ENCODE data around the gene ARHGAP32. TPM values are rescaled to one million over a fixed set of nuclear protein-coding genes. Genes with fewer than 3 reads are reported as not detected.

The ARHGAP32 gene
- polyA plus RNA-seq, 1 donor from 2014 or later = 12.0 TPM

DNA sequence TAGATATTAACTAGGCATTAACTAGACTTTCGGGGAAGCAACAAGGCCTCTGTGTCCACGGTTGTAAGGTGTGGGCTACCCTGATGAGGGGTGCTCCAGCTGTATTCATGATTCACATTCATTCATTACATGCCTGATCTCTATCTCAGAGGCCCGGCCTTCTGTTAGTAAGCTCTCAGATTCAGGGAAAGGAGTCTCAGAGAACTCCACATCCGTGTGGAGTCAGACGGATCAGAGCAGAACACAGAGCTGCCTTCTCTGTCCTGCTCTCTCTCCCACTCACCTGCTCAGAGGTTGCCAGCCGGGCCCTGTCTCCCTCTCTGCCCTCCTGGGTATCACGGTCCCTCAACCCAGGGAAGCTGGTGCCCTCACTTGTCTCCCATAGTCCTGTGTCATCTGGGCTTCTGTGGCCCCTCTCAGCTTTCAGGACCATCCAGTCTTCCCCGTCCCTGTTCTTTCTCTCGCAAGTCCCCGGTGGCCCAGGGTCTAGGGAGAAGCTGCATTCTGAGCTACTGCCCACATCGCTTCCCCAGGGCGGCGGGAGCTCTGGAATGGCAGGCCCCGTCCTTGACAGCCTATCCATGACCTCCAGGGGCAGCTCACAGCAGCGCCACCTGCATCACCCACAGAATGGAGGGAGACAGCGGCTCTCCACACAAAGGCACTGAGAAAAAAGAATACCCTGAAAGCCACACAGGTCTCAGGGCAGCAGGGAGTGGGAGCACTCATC is 253.8 kb downstream of the ARHGAP32 start:
- no peaks in the 10 kb centered on the region for H3F3A ChIP-seq (ENCODE audit: insufficient read depth, low read length, poor library complexity, severe bottlenecking)
- H3K27me3 ChIP-seq (ENCODE audit: insufficient read depth, low read depth, low read length) = no peaks in the 10 kb centered on the region
- H3K79me2 ChIP-seq (replicated peaks; ENCODE audit: insufficient read depth, low read length) = no peaks in the 10 kb centered on the region
- H3K4me2 ChIP-seq (ENCODE audit: low read length) = no peak overlapping the region
- H4K20me1 ChIP-seq (ENCODE audit: insufficient read depth) = no peaks in the 10 kb centered on the region
- H3K27ac ChIP-seq (ENCODE audit: low read length) = no peak overlapping the region
- H3K4me3 ChIP-seq (ENCODE audit: low read length) = no peak overlapping the region
- no peaks in the 10 kb centered on the region for H3K9me2 ChIP-seq (ENCODE audit: insufficient read depth, low read length)
- TF ChIP-seq SMC3 (conservative IDR thresholded peaks at IDR 0.05; ENCODE audit: poor library complexity) (no peak), EP300 (conservative IDR thresholded peaks at IDR 0.05; ENCODE audit: poor library complexity, severe bottlenecking) (no peak), POLR2AphosphoS5 (IDR thresholded peaks at IDR 0.05) (no peak), RAD21 (conservative IDR thresholded peaks at IDR 0.05) (no peak)
- TF ChIP-seq, protein P1, sequence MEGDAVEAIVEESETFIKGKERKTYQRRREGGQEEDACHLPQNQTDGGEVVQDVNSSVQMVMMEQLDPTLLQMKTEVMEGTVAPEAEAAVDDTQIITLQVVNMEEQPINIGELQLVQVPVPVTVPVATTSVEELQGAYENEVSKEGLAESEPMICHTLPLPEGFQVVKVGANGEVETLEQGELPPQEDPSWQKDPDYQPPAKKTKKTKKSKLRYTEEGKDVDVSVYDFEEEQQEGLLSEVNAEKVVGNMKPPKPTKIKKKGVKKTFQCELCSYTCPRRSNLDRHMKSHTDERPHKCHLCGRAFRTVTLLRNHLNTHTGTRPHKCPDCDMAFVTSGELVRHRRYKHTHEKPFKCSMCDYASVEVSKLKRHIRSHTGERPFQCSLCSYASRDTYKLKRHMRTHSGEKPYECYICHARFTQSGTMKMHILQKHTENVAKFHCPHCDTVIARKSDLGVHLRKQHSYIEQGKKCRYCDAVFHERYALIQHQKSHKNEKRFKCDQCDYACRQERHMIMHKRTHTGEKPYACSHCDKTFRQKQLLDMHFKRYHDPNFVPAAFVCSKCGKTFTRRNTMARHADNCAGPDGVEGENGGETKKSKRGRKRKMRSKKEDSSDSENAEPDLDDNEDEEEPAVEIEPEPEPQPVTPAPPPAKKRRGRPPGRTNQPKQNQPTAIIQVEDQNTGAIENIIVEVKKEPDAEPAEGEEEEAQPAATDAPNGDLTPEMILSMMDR (IDR thresholded peaks at IDR 0.05; ENCODE audit: poor library complexity, severe bottlenecking) = no peak
- H3K9me3 ChIP-seq (ENCODE audit: low read length) = no peaks in the 10 kb centered on the region
- no peak overlapping the region for H2AFZ ChIP-seq (ENCODE audit: low read depth, low read length)
- H3K36me3 ChIP-seq (ENCODE audit: insufficient read depth, low read length) = no peaks in the 10 kb centered on the region
- no peak overlapping the region for H3K9ac ChIP-seq (ENCODE audit: low read length)

DNA sequence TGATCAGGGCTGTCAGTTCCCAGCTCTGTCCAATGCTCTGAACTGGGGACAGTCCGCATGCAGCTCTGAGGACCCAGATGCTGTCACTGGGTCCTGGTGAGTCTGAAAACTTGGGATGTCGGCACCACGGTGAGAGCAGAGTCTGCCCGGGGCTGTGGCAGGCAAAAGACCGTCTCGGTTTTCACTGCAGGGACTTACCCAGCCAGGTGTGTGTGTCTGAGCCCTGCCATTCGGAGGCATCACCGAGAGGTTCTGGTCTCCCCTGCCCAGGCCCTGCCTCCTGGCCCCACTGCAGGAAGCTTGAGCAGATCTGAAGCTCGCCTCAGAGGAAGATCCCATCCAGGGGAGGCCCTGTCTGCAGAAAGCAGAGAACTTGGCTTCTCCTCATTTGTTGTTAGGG is 254.6 kb downstream of the ARHGAP32 start:
- H3K4me2 ChIP-seq (ENCODE audit: low read length) = no peak overlapping the region
- peak overlapping the region; percentile 52 for H2AFZ ChIP-seq (ENCODE audit: low read depth, low read length)
- H3F3A ChIP-seq (ENCODE audit: insufficient read depth, low read length, poor library complexity, severe bottlenecking) = no peaks in the 10 kb centered on the region
- no peaks in the 10 kb centered on the region for H3K27me3 ChIP-seq (ENCODE audit: insufficient read depth, low read depth, low read length)
- H4K20me1 ChIP-seq (ENCODE audit: insufficient read depth) = no peaks in the 10 kb centered on the region
- TF ChIP-seq EP300 (conservative IDR thresholded peaks at IDR 0.05; ENCODE audit: poor library complexity, severe bottlenecking) = no peak
- TF ChIP-seq, protein P2, sequence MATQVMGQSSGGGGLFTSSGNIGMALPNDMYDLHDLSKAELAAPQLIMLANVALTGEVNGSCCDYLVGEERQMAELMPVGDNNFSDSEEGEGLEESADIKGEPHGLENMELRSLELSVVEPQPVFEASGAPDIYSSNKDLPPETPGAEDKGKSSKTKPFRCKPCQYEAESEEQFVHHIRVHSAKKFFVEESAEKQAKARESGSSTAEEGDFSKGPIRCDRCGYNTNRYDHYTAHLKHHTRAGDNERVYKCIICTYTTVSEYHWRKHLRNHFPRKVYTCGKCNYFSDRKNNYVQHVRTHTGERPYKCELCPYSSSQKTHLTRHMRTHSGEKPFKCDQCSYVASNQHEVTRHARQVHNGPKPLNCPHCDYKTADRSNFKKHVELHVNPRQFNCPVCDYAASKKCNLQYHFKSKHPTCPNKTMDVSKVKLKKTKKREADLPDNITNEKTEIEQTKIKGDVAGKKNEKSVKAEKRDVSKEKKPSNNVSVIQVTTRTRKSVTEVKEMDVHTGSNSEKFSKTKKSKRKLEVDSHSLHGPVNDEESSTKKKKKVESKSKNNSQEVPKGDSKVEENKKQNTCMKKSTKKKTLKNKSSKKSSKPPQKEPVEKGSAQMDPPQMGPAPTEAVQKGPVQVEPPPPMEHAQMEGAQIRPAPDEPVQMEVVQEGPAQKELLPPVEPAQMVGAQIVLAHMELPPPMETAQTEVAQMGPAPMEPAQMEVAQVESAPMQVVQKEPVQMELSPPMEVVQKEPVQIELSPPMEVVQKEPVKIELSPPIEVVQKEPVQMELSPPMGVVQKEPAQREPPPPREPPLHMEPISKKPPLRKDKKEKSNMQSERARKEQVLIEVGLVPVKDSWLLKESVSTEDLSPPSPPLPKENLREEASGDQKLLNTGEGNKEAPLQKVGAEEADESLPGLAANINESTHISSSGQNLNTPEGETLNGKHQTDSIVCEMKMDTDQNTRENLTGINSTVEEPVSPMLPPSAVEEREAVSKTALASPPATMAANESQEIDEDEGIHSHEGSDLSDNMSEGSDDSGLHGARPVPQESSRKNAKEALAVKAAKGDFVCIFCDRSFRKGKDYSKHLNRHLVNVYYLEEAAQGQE (IDR thresholded peaks at IDR 0.05; ENCODE audit: borderline replicate concordance) = no peak
- no peak overlapping the region for H3K4me3 ChIP-seq (ENCODE audit: low read length)
- H3K9me3 ChIP-seq (ENCODE audit: low read length) = no peaks in the 10 kb centered on the region
- H3K79me2 ChIP-seq (replicated peaks; ENCODE audit: insufficient read depth, low read length) = no peaks in the 10 kb centered on the region
- H3K27ac ChIP-seq (ENCODE audit: low read length) = peak overlapping the region; percentile 74
- no peaks in the 10 kb centered on the region for H3K9me2 ChIP-seq (ENCODE audit: insufficient read depth, low read length)
- no peaks in the 10 kb centered on the region for H3K36me3 ChIP-seq (ENCODE audit: insufficient read depth, low read length)
- peak overlapping the region; percentile 60 for H3K9ac ChIP-seq (ENCODE audit: low read length)

DNA sequence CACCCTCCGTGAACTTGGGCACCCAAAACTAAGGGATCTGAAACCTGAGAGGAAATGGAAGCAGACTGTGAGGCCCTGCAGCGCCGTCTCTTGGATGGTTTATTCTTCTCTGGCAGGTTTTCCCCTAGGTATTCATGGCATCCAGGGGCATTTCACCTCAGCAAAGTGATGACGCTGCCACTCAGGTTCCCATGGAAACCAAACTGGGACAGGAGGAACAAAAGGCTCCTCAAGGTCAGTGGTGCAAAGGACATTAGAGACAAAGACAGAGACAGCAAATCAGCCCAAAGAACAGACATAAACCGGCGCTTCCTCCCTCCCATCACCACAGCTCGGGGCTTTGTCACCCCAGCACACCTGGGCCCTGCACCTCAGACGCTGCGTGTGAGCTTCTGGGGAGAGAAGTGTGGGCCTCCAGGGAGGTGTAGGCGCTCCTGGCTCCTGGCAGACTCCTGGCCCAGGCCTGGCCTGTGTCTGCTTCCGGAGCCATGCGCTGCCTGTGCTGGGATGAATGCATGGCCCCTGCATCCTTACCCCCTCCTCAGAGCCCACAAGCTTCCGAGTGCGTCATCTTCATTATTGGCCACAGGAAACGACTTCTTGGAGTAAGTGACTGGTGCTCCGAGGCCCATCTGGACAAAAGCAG is 255.4 kb downstream of the ARHGAP32 start:
- Histone ChIP-seq H3K27ac (ENCODE audit: low read length) (peak overlapping the region; percentile 74), H3K79me2 (replicated peaks; ENCODE audit: insufficient read depth, low read length) (no peaks in the 10 kb centered on the region), H3K36me3 (ENCODE audit: insufficient read depth, low read length) (no peaks in the 10 kb centered on the region), H3K4me3 (ENCODE audit: low read length) (no peak overlapping the region), H3K9me2 (ENCODE audit: insufficient read depth, low read length) (no peaks in the 10 kb centered on the region), H3K4me2 (ENCODE audit: low read length) (no peak overlapping the region), H4K20me1 (ENCODE audit: insufficient read depth) (no peaks in the 10 kb centered on the region), H3K9me3 (ENCODE audit: low read length) (no peaks in the 10 kb centered on the region), H3K27me3 (ENCODE audit: insufficient read depth, low read depth, low read length) (no peaks in the 10 kb centered on the region), H3F3A (ENCODE audit: insufficient read depth, low read length, poor library complexity, severe bottlenecking) (no peaks in the 10 kb centered on the region), H3K9ac (ENCODE audit: low read length) (peak overlapping the region; percentile 60), H2AFZ (ENCODE audit: low read depth, low read length) (peak overlapping the region; percentile 52)
- TF ChIP-seq TAF1 (IDR thresholded peaks at IDR 0.05; ENCODE audit: low read depth) = no peak
- TF ChIP-seq, protein P1 (IDR thresholded peaks at IDR 0.05; ENCODE audit: poor library complexity, severe bottlenecking) = peak; percentile 66
- TF ChIP-seq RAD21 (conservative IDR thresholded peaks at IDR 0.05) = peak; percentile 62
- peak; percentile 83 for TF ChIP-seq EP300 (conservative IDR thresholded peaks at IDR 0.05; ENCODE audit: poor library complexity, severe bottlenecking)
- TF ChIP-seq SMC3 (conservative IDR thresholded peaks at IDR 0.05; ENCODE audit: poor library complexity) = peak; percentile 62
- peak; percentile 41 for TF ChIP-seq POLR2AphosphoS5 (IDR thresholded peaks at IDR 0.05)
- TF ChIP-seq, protein P2 (IDR thresholded peaks at IDR 0.05; ENCODE audit: borderline replicate concordance) = peak; percentile 33
- no peak for TF ChIP-seq EZH2 (IDR thresholded peaks at IDR 0.05; ENCODE audit: borderline replicate concordance, insufficient read depth, low read length, poor library complexity, severe bottlenecking)
